HG03520 (cell line): Measurements from ENCODE around the gene FHIT.

Experiments
- ATAC-seq: cut with Tn5 transposase; IDR thresholded peaks from one replicate; pipeline ENCODE4 v1.9.1; 2021; ENCODE audit warnings: mild to moderate bottlenecking, moderate library complexity; ENCODE audit not compliant: unreplicated experiment

FHIT gene

GRCh38 chr3:60316121-60316797, 935.0 kb downstream of the FHIT start:
- ATAC-seq, result no peak

- ATAC-seq, result no peak
These were observed 937.2 kb downstream of the FHIT start for GRCh38 chr3:60313951-60314461.

- no peak for ATAC-seq
These were observed 937.9 kb downstream of the FHIT start for GRCh38 chr3:60313231-60313798.

- ATAC-seq, result no peak
These were observed 941.5 kb downstream of the FHIT start for GRCh38 chr3:60309539-60310268.

- ATAC-seq, result no peak
These were observed 942.4 kb downstream of the FHIT start for GRCh38 chr3:60308808-60309207.

- no peak for ATAC-seq
These were observed 943.6 kb downstream of the FHIT start for GRCh38 chr3:60307562-60308199.

- ATAC-seq, result no peak
These were observed 947.1 kb downstream of the FHIT start for GRCh38 chr3:60304112-60304511.

- no peak for ATAC-seq
These were observed 948.1 kb downstream of the FHIT start for GRCh38 chr3:60303160-60303559.

- no peak for ATAC-seq
These were observed 950.1 kb downstream of the FHIT start for GRCh38 chr3:60301142-60301541.

GRCh38 chr3:60298141-60298540, 953.1 kb downstream of the FHIT start:
- ATAC-seq, result no peak

- no peak for ATAC-seq
These were observed 957.1 kb downstream of the FHIT start for GRCh38 chr3:60294181-60294580.

GRCh38 chr3:60291115-60291514, 960.1 kb downstream of the FHIT start:
- no peak for ATAC-seq

- no peak for ATAC-seq
These were observed 961.1 kb downstream of the FHIT start for GRCh38 chr3:60290122-60290492.

- no peak for ATAC-seq
These were observed 961.7 kb downstream of the FHIT start for GRCh38 chr3:60289341-60290121.

GRCh38 chr3:60282866-60283265, 968.4 kb downstream of the FHIT start:
- no peak for ATAC-seq

GRCh38 chr3:60281970-60282369, 969.3 kb downstream of the FHIT start:
- ATAC-seq, result no peak

- ATAC-seq, result no peak
These were observed 973.9 kb downstream of the FHIT start for GRCh38 chr3:60277361-60277800.

GRCh38 chr3:60276615-60277014, 974.6 kb downstream of the FHIT start:
- no peak for ATAC-seq

- ATAC-seq, result no peak
These were observed 976.6 kb downstream of the FHIT start for GRCh38 chr3:60274646-60275045.

- no peak for ATAC-seq
These were observed 977.2 kb downstream of the FHIT start for GRCh38 chr3:60274098-60274497.

GRCh38 chr3:60269829-60270266, 981.4 kb downstream of the FHIT start:
- no peak for ATAC-seq
